KMS-11 (cell line): ENCODE results near the gene SPATC1L.
"Not testable (repeated sequence)": the region's sequence is repeated elsewhere in the genome, so short reads cannot be mapped to it uniquely, and the experiment has no call there.

Experiments used
- H2AFZ ChIP-seq: fragments of 200-600 bp; sonication (generic); 2 replicates; pipeline ENCODE4 v1.6.1; 2016; ENCODE audit warnings: antibody characterized with exemption, mixed run types, low read depth
- H3K27ac ChIP-seq: fragments of 200-600 bp; sonication (generic); 2 replicates; pipeline ENCODE4 v1.6.1; 2016; ENCODE audit warnings: mild to moderate bottlenecking, mixed run types
- H3K27me3 ChIP-seq: fragments of 200-600 bp; sonication (generic); 2 replicates; pipeline ENCODE4 v1.6.1; 2017; ENCODE audit warnings: mild to moderate bottlenecking, low read depth, mixed run types, moderate library complexity; ENCODE audit not compliant: insufficient read depth
- H3K36me3 ChIP-seq: fragments of 200-600 bp; sonication (generic); 2 replicates; pipeline ENCODE4 v1.6.1; 2017; ENCODE audit warnings: mild to moderate bottlenecking, mixed run types; ENCODE audit not compliant: insufficient read depth
- H3K4me1 ChIP-seq: fragments of 200-600 bp; sonication (generic); 2 replicates; pipeline ENCODE4 v1.6.1; 2016; ENCODE audit warnings: mild to moderate bottlenecking, low read depth, mixed run types; ENCODE audit not compliant: poor library complexity, severe bottlenecking
- H3K4me2 ChIP-seq: fragments of 200-600 bp; sonication (generic); 2 replicates; pipeline ENCODE4 v1.7.0; 2016; ENCODE audit warnings: mild to moderate bottlenecking, mixed run types
- H3K4me3 ChIP-seq: fragments of 200-600 bp; sonication (generic); IDR thresholded peaks from 2 replicates; pipeline ENCODE4 v1.6.1; 2017; ENCODE audit warnings: low read depth, low read length, mixed read lengths; ENCODE audit not compliant: insufficient read depth
- H3K79me2 ChIP-seq: fragments of 200-600 bp; sonication (generic); 2 replicates; pipeline ENCODE4 v1.6.1; 2016; ENCODE audit warnings: low read depth, mixed run types; ENCODE audit not compliant: insufficient read depth
- H3K9ac ChIP-seq: fragments of 200-600 bp; sonication (generic); 2 replicates; pipeline ENCODE4 v1.6.1; 2016; ENCODE audit warnings: mild to moderate bottlenecking, mixed run types
- H4K20me1 ChIP-seq: fragments of 200-600 bp; sonication (generic); 2 replicates; pipeline ENCODE4 v1.6.1; 2016; ENCODE audit warnings: mild to moderate bottlenecking, mixed run types; ENCODE audit not compliant: insufficient read depth
- TF ChIP-seq, protein P1 (sequence below): fragments of 200-600 bp; sonication (generic); conservative IDR thresholded peaks from 2 replicates; pipeline ENCODE4 v1.6.1; 2017; ENCODE audit warnings: low read depth, mild to moderate bottlenecking, antibody characterized with exemption, low read length, moderate library complexity, mixed read lengths

Gene SPATC1L

DNA sequence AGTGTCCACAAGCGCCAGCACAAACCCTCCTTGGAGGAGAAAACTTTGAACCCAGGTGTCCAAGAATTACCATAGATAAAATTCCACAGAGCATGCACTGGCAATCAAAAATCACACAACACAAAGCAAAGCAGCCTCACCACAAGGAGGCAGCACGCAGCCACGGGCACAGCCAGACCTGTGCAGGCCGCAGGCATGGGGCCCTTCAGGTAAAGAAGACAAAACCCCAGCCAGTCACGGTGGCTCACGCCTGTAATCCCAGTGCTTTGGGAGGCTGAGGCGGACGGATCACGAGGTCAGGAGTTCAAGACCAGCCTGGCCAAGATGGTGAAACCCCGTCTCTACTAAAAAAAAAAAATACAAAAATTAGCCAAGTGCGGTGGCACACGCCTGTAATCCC is 36.8 kb downstream of the SPATC1L start:
- H3K27ac ChIP-seq, H3K4me2 ChIP-seq, H4K20me1 ChIP-seq, H3K4me1 ChIP-seq, H3K36me3 ChIP-seq, H3K27me3 ChIP-seq, H3K79me2 ChIP-seq, H2AFZ ChIP-seq, H3K4me3 ChIP-seq, H3K9ac ChIP-seq: not testable (repeated sequence)
- TF ChIP-seq, protein P1, sequence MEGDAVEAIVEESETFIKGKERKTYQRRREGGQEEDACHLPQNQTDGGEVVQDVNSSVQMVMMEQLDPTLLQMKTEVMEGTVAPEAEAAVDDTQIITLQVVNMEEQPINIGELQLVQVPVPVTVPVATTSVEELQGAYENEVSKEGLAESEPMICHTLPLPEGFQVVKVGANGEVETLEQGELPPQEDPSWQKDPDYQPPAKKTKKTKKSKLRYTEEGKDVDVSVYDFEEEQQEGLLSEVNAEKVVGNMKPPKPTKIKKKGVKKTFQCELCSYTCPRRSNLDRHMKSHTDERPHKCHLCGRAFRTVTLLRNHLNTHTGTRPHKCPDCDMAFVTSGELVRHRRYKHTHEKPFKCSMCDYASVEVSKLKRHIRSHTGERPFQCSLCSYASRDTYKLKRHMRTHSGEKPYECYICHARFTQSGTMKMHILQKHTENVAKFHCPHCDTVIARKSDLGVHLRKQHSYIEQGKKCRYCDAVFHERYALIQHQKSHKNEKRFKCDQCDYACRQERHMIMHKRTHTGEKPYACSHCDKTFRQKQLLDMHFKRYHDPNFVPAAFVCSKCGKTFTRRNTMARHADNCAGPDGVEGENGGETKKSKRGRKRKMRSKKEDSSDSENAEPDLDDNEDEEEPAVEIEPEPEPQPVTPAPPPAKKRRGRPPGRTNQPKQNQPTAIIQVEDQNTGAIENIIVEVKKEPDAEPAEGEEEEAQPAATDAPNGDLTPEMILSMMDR: peak; percentile 35

DNA sequence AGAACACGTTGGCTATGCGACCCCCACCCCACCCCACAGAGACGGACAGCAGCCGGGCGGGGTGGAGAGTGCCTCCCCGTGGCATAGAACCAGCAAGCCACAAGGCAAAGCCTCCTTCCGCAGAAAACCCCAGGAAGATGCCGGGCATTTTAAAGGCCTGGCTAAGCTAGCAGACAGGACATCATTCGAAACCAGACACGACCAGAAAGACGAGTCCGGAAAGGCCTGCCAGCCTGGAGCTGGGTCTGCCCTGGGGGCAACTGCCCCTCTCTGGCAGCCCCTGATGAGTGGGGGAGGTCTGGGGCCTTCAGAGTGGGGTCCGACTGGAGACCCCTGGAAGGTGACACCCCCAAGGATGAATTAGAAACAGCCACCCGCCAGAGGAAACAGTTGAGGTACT is 37.4 kb downstream of the SPATC1L start:
- H3K36me3 ChIP-seq: no peaks in the 10 kb centered on the region
- no peak overlapping the region for H3K4me2 ChIP-seq
- no peak overlapping the region for H2AFZ ChIP-seq
- H4K20me1 ChIP-seq: no peaks in the 10 kb centered on the region
- peaks cover 3% of the 10 kb centered on the region for H3K4me1 ChIP-seq
- H3K27ac ChIP-seq: no peak overlapping the region
- H3K27me3 ChIP-seq: no peaks in the 10 kb centered on the region
- no peak overlapping the region for H3K4me3 ChIP-seq
- H3K9ac ChIP-seq: no peak overlapping the region
- TF ChIP-seq, protein P1: no peak
- H3K79me2 ChIP-seq: no peaks in the 10 kb centered on the region

DNA sequence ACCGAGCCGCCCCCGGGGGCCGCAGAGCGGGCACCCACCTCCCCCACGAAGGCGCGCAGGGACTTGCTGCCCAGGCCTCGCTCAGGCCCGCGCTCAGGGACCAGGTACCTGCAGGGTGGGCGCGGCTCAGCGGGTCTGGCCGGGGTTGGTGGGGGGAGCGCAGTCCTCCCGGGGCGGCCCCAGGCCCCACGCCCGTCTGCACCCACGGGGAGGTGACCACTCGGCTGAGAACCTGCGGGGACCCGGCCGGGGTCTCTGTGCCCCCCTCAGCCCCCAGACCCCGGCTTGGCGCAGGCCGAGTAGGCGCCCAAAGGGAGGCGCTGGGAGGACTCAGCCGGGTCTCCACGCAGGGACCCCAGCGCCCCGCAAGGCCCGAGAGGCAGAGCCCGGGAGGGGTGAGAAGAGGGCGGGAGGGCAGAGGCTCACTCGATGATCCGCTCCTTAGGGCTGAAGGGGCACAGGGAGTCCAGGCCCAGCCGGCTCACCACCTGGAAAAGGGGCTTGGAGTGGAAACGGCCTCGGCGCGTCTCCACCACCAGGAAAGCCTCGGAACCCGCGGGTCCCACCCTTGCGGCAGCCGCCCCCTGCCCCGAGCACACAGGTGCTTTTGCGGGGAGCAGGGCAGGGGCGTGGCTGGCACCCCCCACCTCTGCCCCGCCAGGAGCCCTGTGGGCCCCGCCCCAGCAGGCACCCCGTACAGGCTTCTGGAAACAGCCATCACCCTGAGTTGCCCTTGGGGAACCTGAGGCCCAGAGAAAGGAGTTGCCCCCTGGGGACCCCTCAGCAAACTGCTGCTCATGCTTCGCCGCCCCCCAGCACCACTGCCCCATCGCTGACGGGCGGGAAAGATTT is 38.2 kb downstream of the SPATC1L start:
- Histone ChIP-seq H3K79me2 (no peaks in the 10 kb centered on the region), H3K9ac (no peak overlapping the region), H3K27me3 (peaks cover 7% of the 10 kb centered on the region; the same call in 1 of the 2 replicates), H3K4me1 (peaks cover 3% of the 10 kb centered on the region), H3K4me3 (no peak overlapping the region), H2AFZ (no peak overlapping the region), H3K27ac (no peak overlapping the region), H4K20me1 (no peaks in the 10 kb centered on the region), H3K36me3 (no peaks in the 10 kb centered on the region), H3K4me2 (no peak overlapping the region)
- TF ChIP-seq, protein P1: no peak

DNA sequence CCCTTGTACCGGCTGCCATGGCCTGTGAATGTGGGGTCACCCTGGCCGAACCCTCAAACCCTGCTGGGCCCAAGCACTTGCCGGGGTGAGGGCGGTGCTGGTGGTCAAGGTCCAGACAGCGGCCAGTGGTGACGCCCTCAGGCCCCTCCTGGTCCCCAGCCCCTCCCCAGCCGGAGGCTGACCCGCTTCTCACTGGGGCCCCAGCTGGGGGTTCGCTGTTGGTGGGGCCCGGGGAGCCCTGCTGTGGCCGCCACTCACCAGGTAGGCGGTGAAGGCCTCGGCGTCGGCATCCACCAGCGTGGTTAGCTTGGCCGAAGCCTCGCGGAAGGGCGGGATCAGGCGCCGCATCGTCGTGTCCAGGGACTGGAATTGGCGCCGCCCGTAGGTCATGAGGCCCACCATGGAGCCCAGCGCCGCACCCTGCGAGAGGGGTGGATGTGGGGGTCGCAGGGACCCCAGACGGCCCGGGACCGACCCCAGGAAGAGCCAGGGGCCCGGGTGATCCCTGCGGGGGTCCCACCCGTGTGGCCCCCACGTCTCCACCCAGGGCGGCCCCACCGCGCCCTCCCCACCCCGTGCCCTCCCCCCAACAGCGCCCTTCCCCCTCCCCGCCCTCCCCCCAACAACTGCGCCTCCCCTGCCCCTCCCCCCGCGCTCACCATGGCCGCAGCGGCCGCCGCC is 39.0 kb downstream of the SPATC1L start:
- Histone ChIP-seq H2AFZ (no peak overlapping the region), H3K4me1 (peaks cover 3% of the 10 kb centered on the region), H3K79me2 (no peaks in the 10 kb centered on the region), H3K4me3 (no peak overlapping the region), H3K4me2 (no peak overlapping the region), H3K27me3 (peaks cover 15% of the 10 kb centered on the region), H3K9ac (no peak overlapping the region), H3K36me3 (no peaks in the 10 kb centered on the region), H4K20me1 (no peaks in the 10 kb centered on the region), H3K27ac (no peak overlapping the region)
- TF ChIP-seq, protein P1: no peak
